ENCODE data around the gene SLC35G2.

Gene SLC35G2

GRCh38 chr3:136818769-136819391, at the start of gene SLC35G2:
TSS of gene SLC35G2 (plus strand) at chr3:136819126. CDS start at chr3:136854461, 35,335 bp downstream.
- H3K4me1 ChIP-seq (ENCODE audit: insufficient read depth, low read length) = peaks cover 38% of the 10 kb centered on the region
- H2AFZ ChIP-seq (ENCODE audit: low read depth, low read length) = peak within 1 kb of the TSS; percentile 86
- H3K4me2 ChIP-seq (ENCODE audit: insufficient read depth, low read length) = peak within 1 kb of the TSS; percentile 100
- H3K4me3 ChIP-seq (ENCODE audit: low read depth in 1 of 2, low read length in 2 of 2) = peak within 1 kb of the TSS; percentile 80 to 97
- H3K27ac ChIP-seq (ENCODE audit: low read length) = peak within 1 kb of the TSS; percentile 74
- peak within 1 kb of the TSS; percentile 84 for H3K9ac ChIP-seq (ENCODE audit: low read depth, low read length)
- peaks cover 9% of the 10 kb centered on the region; the same call in 1 of the 2 replicates for H4K20me1 ChIP-seq (ENCODE audit: insufficient read depth, low read length)
- peak; percentile 49 for TF ChIP-seq CTCF (IDR thresholded peaks at IDR 0.05; ENCODE audit: borderline replicate concordance, extremely low read depth, low read length, poor library complexity, severe bottlenecking)
- no peak for TF ChIP-seq EZH2 (IDR thresholded peaks at IDR 0.05; ENCODE audit: borderline replicate concordance, low read depth, low read length, severe bottlenecking)
- peaks cover 55% of the 10 kb centered on the region for H3K79me2 ChIP-seq (ENCODE audit: insufficient read depth, low read length)
- DNase-seq = peak; percentile 92
- no peaks in the 10 kb centered on the region for H3K27me3 ChIP-seq (ENCODE audit: insufficient read depth, low read length, poor library complexity)
- peak; percentile 94 for ATAC-seq (ENCODE audit: insufficient read depth, low read depth)
- H3K9me3 ChIP-seq (ENCODE audit: insufficient read depth, low read length, severe bottlenecking) = no peaks in the 10 kb centered on the region
- H3K36me3 ChIP-seq (ENCODE audit: insufficient read depth, low read length) = no peaks in the 10 kb centered on the region; the same call in none of the 2 replicates

GRCh38 chr3:136772709-136773108, 46.2 kb upstream of the SLC35G2 start:
- no peaks in the 10 kb centered on the region for H3K9me3 ChIP-seq (ENCODE audit: insufficient read depth, low read length, severe bottlenecking)
- no peak overlapping the region for H3K9ac ChIP-seq (ENCODE audit: low read depth, low read length)
- no peaks in the 10 kb centered on the region for H3K36me3 ChIP-seq (ENCODE audit: insufficient read depth, low read length)
- H3K27me3 ChIP-seq (ENCODE audit: insufficient read depth, low read length, poor library complexity) = no peaks in the 10 kb centered on the region
- H4K20me1 ChIP-seq (ENCODE audit: insufficient read depth, low read length) = no peaks in the 10 kb centered on the region
- TF ChIP-seq EZH2 (IDR thresholded peaks at IDR 0.05; ENCODE audit: borderline replicate concordance, low read depth, low read length, severe bottlenecking) (no peak), CTCF (IDR thresholded peaks at IDR 0.05; ENCODE audit: borderline replicate concordance, extremely low read depth, low read length, poor library complexity, severe bottlenecking) (no peak)
- H3K4me2 ChIP-seq (ENCODE audit: insufficient read depth, low read length) = no peak overlapping the region
- H3K4me1 ChIP-seq (ENCODE audit: insufficient read depth, low read length) = no peaks in the 10 kb centered on the region
- H2AFZ ChIP-seq (ENCODE audit: low read depth, low read length) = no peak overlapping the region
- no peak overlapping the region for H3K4me3 ChIP-seq (ENCODE audit: low read depth in 1 of 2, low read length in 2 of 2)
- no peak overlapping the region for H3K27ac ChIP-seq (ENCODE audit: low read length)
- no peaks in the 10 kb centered on the region for H3K79me2 ChIP-seq (ENCODE audit: insufficient read depth, low read length)
- no peak for ATAC-seq (ENCODE audit: insufficient read depth, low read depth)
- no peak for DNase-seq

GRCh38 chr3:136778865-136779264, 40.1 kb upstream of the SLC35G2 start:
- no peaks in the 10 kb centered on the region for H3K4me1 ChIP-seq (ENCODE audit: insufficient read depth, low read length)
- H3K9ac ChIP-seq (ENCODE audit: low read depth, low read length) = no peak overlapping the region
- DNase-seq (no peak), ATAC-seq (ENCODE audit: insufficient read depth, low read depth) (no peak)
- no peak overlapping the region for H3K4me3 ChIP-seq (ENCODE audit: low read depth in 1 of 2, low read length in 2 of 2)
- no peak overlapping the region for H3K27ac ChIP-seq (ENCODE audit: low read length)
- no peaks in the 10 kb centered on the region for H3K9me3 ChIP-seq (ENCODE audit: insufficient read depth, low read length, severe bottlenecking)
- H4K20me1 ChIP-seq (ENCODE audit: insufficient read depth, low read length) = no peaks in the 10 kb centered on the region
- no peak overlapping the region for H2AFZ ChIP-seq (ENCODE audit: low read depth, low read length)
- H3K27me3 ChIP-seq (ENCODE audit: insufficient read depth, low read length, poor library complexity) = no peaks in the 10 kb centered on the region
- no peak for TF ChIP-seq EZH2 (IDR thresholded peaks at IDR 0.05; ENCODE audit: borderline replicate concordance, low read depth, low read length, severe bottlenecking)
- H3K36me3 ChIP-seq (ENCODE audit: insufficient read depth, low read length) = no peaks in the 10 kb centered on the region
- H3K4me2 ChIP-seq (ENCODE audit: insufficient read depth, low read length) = no peak overlapping the region
- H3K79me2 ChIP-seq (ENCODE audit: insufficient read depth, low read length) = no peaks in the 10 kb centered on the region

- no peaks in the 10 kb centered on the region for H3K79me2 ChIP-seq (ENCODE audit: insufficient read depth, low read length)
- ATAC-seq (ENCODE audit: insufficient read depth, low read depth) (no peak), DNase-seq (no peak)
- no peaks in the 10 kb centered on the region for H3K36me3 ChIP-seq (ENCODE audit: insufficient read depth, low read length)
- H3K9ac ChIP-seq (ENCODE audit: low read depth, low read length) = no peak overlapping the region
- H3K4me1 ChIP-seq (ENCODE audit: insufficient read depth, low read length) = no peaks in the 10 kb centered on the region
- H3K9me3 ChIP-seq (ENCODE audit: insufficient read depth, low read length, severe bottlenecking) = no peaks in the 10 kb centered on the region
- H3K4me3 ChIP-seq (ENCODE audit: low read depth in 1 of 2, low read length in 2 of 2) = no peak overlapping the region
- H3K27me3 ChIP-seq (ENCODE audit: insufficient read depth, low read length, poor library complexity) = no peaks in the 10 kb centered on the region
- no peak overlapping the region for H2AFZ ChIP-seq (ENCODE audit: low read depth, low read length)
- H3K27ac ChIP-seq (ENCODE audit: low read length) = no peak overlapping the region
- no peaks in the 10 kb centered on the region for H4K20me1 ChIP-seq (ENCODE audit: insufficient read depth, low read length)
- TF ChIP-seq CTCF (IDR thresholded peaks at IDR 0.05; ENCODE audit: borderline replicate concordance, extremely low read depth, low read length, poor library complexity, severe bottlenecking) (no peak), EZH2 (IDR thresholded peaks at IDR 0.05; ENCODE audit: borderline replicate concordance, low read depth, low read length, severe bottlenecking) (no peak)
- H3K4me2 ChIP-seq (ENCODE audit: insufficient read depth, low read length) = no peak overlapping the region
These were observed 38.2 kb upstream of the SLC35G2 start for GRCh38 chr3:136780741-136781140.

Measured in DND-41 (cell line).